GDM1 (cell line): ENCODE measurements around the gene NFU1.
"Not testable (repeated sequence)": the region's sequence is repeated elsewhere in the genome, so short reads cannot be mapped to it uniquely, and the experiment has no call there.

ENCODE experiments used
- DNase-seq: peaks from one replicate; lab custom pipeline; 2025; lab: John Stamatoyannopoulos, UW

NFU1 gene

DNA sequence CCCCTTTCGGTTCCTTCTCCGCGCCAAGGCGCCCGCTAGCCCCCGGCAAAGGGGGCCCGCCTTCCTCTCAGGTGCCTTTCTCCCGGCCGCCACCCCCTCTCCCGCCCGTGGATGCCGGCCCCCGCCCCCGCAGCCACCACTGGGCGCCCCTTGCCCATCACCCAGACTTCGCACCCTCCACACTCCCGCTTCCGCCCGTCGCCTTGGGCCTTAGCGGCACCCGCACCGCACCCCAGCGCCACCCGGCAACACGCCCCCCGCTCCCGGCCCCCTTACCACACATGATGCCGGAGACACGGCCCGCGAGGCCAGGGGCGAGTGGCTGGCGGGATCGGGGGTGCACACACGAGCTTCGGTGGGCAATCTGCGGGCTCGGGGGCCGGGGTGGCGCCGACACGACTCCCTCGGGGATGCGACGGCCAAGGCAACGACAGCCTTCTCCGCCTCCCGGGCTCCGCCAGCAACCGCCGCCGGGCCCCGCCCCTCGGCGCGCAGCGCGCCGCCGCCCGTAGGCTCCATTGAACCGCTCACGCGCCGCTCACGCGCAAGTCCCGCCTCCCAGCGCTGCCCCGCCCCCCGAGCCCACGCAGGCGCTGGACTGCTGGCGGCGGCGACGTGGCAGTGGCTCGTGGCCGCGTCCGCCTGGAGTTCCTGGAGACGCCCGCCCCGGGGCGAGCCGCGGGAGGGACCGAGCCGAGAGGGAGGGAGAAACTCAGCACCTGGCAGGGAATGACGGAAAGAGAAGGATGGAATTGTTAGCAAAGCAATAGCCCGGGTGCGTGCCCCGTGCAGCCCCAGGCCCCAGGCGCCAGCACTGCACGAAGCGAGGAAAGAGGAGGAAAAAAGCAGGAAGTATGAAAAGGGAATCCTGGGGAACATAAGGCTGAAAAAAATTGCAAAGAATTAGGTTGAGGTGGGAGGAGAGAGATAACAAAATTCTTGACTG is 50.2 kb downstream of the NFU1 start, which contains the start of gene GFPT1:
Gene GFPT1 (minus strand): TSS at position 439 of the 946 bp plus-strand sequence. CDS start 156 bp downstream, at position 283.
- DNase-seq, result peak; percentile 93

DNA sequence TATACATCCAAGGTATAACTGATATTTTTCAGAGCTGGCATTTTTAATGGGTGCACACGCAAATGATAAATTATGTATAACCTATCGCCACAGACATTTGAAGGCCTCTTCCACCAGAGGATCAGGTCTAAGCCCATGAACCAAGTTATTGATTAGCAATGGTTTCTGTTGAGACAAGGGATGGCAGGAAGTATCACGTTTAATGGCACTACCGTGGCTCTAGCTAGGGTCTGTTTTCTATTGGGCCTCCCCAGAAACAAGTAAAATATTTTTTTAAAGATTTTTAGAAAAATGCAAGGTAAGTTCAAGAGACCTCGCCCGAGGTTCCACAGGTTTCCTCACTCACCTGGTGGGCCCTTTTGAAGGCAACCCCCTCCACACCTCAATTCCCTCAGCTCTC is 50.9 kb downstream of the NFU1 start:
- no peak for DNase-seq

DNA sequence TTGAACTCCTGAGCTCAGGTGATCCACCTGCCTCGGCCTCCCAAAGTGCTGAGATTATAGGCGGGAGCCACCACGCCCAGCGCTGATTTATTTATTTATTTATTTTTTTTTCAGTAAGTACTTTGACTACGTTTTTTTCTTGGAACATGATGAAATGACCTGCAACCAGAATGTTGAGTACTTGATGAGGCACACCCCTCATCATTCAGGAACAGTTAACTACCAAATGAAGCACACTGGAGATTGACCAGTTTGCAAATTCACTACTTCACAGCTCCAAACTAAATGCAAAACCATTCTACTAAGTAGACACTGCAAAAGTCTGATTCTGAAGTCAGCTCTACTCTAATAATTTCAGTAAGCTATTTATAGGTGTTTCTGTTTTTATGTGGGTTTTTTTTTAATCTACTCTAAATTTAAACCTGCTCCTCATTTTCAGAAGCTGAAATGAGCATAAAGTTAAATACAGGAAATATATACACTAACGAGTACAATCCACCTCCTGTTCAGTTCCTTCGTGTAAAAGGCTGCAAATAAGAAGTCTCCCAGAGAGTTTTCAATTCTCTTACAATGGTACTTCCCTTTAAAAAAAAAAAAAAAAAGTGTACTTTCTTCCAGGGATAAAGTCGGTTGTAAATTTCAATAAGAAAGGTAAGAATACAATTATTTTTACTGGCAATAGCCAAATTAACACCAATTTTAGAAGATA is 51.6 kb downstream of the NFU1 start:
- no peak for DNase-seq

DNA sequence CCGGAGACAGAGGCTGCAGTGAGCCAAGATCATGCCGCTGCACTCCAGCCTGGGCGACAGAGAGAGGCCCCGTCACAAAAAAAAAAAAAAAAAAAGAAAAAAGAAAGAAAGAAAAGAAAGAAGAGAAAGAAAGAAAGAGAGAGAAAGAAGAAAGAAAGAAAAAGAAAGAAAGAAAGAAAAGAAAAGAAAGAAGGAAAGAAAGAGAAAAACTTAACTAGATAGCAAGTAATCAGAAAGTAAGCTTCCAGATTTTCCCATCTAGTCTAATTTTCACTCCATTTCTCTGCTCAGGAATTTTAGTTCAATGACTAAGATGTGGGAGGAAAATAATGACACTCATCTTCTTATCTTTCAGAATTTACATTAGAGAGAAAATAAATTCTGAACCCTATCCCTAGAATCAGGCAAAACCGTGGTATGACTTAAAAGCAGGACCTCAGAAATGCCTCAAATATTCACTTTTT is 52.6 kb downstream of the NFU1 start:
- no peak for DNase-seq

DNA sequence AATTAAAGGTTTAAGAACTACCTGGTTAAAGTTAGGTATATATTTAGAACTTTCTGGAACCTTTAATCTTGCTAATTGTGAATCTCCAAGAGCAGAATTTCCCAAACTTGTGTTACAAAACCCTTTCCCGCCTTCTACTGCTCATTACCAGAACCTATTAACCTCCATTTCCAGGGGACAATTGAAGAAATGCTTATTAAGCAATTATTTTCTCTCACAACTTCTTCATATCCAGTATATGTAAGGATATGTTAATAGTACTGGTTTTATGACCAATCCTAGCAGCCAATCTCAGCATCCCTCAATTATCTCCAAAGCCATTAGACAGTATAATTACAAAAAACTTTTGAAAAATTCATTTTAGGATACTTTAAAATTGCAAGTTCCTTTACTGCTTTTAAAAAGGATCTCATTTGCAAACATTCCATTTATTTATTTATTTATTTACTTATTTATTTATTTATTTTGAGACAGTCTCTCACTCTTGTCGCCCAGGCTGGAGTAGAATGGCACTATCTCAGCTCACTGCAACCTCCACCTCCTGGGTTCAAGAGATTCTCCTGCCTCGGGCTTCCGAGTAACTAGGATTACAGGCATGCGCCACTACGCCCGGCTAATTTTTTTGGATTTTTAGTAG is 53.9 kb downstream of the NFU1 start:
- DNase-seq, result no peak

DNA sequence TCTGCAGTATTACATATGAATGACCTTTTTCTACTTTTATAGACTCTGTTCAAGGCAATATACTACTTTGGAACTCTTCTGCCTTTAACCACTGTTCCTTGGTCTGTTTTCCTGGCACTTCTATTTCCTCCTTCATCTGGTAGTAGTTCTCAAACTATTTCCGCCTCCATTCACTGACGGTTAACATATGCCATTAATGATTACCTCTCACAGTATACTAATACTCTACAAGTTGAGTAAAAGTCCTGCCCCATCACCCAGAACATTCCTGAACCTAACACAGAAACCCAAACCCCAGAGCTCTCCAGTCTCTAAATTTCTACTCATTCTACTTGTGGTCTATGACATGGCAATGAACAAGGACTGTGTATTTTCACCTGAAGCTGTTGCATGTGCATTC is 54.7 kb downstream of the NFU1 start:
- DNase-seq, result no peak

DNA sequence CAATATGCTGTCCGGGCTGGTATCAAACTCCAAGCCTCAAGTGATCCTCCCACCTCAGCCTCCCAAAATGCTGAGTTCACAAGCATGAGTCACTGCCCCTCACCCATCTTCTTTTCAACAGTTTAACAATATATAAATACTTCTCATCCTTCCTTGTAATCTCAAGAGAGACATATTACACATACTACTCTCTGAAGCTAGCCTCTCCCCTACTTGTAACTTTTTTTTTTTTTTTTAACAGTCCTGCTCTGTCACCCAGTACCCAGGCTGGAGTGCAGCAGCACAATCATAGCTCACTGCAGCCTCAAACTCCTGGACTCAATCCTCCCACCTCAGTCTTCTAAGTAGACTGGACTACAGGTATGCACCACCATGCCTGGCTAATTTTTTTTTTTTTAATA is 55.9 kb downstream of the NFU1 start:
- no peak for DNase-seq

DNA sequence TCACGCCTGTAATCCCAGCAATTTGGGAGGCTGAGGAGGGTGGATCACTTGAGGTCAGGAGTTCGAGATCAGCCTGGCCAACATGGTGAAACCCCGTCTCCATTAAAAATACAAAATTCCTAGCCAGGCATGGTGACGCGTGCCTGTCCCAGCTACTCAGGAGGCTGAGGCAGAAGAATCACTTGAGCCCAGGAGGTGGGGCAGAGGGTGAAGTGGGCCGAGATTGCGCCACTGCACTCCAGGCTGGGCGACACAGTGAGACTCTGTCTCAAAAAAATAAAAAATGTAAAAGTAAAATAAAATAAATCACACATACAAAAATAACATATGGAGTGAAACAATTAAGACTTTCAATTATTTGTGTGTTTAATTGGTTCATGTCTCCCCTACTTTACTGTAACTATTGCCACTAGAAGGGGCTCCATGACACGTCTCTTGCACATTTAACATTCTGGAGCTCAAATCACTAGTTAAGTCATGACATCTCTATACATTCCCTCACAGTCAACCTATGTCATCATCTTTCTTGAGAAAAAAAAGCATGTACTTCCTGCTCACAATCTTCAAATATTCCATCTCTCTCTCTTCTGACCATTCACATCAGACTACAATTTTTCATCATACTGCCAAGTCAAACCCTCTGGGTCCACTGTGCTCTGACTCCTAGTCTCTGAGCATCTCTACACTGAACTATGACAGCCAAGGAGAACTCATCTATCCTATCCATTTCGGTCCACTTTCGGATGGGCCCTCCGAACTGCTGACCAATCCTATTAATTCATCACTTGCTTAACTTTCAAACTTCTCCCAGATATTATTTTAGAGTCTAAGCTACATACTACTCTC is 56.9 kb downstream of the NFU1 start:
- DNase-seq, result no peak

DNA sequence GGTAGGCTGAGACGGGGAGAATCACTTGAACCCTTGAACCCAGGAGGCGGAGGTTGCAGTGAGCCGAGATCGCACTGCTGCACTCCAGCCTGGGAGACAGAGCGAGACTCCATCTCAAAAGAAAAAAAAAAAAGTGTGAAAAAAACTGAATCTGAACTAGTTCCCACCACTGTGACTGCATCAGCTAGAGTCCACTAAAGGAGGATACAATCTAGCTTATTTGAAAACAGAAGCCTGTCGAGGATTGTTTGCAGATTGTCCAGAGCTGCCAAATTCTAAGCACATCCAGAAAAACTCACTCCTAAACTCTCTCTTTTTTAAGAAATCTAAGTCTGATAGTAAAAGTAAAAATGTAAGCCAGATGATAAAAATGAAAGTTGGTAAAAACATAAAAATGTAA is 60.8 kb downstream of the NFU1 start:
- no peak for DNase-seq

DNA sequence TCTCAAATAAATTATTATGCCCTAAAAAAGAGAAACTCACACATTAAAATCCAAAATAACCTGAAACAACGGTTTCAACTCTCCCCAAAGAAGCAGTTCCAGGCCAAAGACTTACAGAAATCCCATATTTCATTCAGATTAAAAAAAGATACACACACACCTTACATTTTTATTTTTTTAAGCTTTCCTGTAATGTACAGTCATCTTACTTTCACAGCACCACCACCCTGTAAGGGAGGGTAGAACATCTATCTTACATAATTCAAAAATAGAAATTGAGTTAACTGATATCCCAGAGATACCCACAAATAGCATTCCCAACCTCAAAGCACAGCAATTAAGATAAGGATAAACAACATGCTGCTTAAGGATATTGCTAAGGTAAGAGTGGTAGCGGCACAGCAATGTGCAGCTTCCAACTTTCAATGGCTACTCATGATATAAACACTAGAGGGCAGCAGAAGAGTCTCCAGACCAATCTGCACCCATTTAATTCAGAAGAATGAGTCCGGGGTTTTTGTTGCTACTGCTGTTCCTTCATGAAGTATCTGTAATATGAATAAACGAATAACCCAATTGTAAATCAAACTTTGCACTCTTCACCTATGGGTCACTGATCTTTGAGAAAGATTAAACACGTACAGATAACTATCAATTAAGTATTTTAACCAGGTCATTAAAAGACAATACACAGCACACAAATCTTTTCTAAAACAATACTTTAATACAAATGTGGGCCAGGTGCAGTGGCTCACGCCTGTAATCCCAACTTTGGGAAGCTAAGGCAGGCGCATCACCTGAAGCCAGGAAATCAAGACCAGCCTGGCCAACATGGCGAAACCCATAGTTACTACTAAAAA is 61.5 kb downstream of the NFU1 start:
- peak; percentile 8 for DNase-seq

DNA sequence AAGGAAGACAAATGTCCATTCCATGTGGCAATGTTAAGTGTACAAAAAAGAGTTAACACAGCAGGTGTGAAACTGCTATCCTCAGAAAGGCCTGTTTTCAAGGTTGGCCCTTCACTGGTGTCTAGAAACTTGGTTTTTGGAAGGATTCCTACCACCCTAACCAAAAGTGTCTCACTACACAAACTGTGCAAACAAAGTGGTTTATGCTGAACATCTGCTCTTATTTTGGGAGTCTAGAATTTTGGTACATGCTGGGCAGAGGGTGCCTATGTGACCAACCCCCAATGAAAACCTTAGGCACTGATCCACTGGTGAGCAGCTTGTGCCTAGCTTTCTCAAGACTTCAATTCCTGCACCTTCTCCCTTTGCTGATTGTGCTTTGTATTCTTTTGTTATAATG is 64.5 kb downstream of the NFU1 start:
- DNase-seq, result no peak

DNA sequence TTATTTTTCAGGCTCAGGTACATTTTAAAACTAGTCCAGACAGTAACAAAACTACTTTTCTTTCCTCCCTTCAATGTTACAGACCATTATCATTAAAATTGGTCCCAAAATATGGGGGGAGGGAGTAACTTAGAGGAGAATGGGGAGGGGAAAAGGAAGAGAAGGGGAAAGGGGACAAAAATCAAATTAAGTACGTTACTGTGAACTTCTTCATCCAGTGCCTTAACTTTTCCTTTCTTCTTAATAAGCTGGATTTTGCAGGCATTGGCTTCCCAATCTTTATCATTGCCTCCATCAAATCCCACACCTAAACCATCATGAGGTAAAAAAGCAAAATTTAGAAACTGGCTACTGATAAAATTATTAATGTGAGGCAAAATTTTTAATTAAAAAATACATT is 67.4 kb downstream of the NFU1 start:
- DNase-seq, result no peak

DNA sequence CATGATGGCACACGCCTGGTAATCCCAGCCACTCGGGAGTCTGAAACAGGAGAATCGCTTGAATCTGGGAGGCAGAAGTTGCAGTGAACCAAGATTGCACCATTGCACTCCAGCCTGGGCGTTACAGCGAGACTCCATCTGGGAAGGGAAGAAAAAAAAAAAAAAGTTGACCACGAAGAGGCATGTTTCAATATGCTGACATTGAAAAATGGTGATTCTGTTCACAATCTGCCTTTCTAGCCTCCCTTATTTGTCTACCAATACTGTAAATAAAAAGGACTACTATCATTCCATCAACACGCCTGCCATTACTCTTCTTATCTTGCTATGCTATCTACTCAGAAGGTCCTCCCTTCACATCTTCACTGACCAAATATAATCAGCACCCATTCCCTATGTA is 68.6 kb downstream of the NFU1 start:
- no peak for DNase-seq

DNA sequence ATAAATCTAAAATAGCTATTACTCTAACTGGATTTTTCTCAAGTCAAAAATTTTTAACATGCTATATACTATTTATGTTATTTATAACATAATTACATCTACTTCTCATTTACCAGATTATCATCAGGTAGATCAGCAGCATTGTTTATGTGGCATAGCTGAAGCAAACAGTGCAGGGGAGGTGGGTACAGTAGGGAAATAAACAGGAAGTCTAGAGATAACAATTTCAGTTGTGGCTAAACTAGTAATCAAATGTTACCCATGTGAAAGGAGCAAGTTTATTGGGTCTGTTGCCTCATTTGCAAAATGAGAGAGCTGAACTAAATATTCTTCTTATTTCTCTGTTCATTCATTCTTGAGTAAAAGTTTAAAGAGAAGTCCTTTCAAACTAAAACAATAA is 77.9 kb downstream of the NFU1 start:
- no peak for DNase-seq

DNA sequence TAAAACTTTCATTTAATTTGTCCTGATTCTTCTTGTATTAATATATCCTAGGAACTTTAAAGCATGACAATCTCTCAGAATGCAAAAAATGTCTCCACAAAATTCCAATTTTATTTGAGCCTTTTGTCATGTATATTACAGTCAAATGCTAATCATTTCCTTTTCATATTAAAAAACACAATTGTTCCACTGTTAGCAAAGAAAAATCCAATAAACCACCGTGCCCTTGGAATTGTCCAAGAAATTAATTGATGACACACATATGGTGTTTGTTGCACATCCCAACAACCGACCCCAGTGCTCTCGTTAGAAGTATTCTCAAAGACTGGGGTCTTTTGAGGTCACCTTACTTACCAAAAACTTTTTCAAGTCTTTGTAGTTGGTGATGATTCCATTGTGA is 78.3 kb downstream of the NFU1 start:
- no peak for DNase-seq

DNA sequence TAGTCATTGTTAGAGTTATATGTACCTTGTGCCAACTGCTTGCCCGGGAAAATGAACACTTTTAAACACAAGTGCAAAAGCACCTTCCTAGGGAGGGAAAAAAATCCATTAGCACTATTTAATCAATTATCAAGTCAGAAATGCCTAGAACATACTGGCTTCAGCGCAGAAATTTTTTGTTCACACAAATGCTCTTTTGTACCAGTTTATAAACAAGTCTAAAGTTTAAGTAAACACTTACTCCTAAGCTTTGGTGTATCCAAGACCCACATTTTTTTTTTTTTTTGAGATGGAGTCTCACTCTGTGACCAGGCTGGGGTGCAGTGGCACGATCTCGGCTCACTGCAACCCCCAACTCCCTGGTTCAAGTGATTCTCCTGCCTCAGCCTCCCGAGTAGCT is 80.8 kb downstream of the NFU1 start:
- no peak for DNase-seq

DNA sequence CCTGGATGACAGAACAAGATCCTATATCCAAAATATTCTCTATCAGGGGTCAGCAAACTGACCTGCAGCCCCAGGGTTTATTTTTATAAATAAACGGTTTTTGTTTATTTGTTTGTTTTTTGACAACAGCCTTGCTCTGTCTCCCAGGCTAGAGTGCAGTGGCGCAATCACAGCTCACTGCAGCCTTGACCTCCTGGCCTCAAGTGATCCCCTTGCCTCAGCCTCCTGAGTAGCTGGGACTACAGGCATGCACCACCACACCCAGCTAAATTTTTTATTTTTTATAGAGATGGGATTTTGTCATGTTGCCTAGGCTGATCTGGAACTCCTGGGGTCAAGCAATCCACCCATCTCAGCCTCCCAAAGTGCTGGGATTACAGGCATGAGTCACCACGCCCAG is 82.3 kb downstream of the NFU1 start:
- not testable (repeated sequence) for DNase-seq

DNA sequence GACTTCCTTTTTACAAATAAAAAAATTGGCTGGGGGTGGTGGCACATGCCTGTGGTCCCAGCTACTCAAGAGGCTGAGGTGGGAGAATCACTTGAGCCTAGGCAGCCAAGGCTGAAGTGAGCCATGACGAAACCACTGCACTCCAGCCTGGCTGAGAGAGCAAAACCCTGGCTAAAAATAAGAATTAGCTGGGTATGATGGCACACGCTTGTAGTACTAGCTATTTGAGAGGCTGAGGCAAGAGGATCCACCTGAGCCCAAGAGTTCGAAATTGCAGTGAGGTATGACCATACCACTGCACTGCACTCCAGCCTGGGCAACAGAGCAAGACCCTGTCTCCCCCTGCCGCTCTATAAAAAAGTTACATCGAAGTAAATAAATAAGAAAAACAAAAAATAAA is 83.9 kb downstream of the NFU1 start:
- DNase-seq, result no peak

DNA sequence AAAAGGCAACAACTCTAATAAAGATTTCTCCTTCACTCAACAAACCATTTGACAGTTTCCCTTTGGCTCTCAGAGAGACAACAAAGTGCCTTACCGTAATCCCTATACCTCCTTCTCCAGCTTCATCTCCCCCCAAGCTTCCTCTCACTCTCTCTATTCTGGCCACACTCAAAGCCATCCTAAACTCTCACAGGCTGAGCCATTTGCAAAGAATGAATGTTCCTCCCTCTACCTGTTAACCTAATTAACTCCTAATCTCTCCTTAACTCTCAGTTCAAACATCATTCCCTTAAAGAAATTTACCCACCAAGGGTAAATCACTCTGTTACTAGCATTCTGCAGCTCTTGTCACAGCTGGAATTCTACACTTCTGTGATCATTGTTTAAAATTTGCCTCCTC is 88.5 kb downstream of the NFU1 start:
- no peak for DNase-seq
